Liver (tissue), 2 donors: ENCODE data around the gene ZNF74.

Experiments used
- TF ChIP-seq, protein P1 (sequence below): fragments of 150-350 bp; IDR thresholded peaks from 2 replicates; pipeline ENCODE4 v1.5.1; 2017; ENCODE audit warnings: improper control_type of control experiment, low read depth, low read length; ENCODE audit not compliant: missing input control
- TF ChIP-seq, protein P2 (sequence below): IDR thresholded peaks from 2 replicates; pipeline ENCODE4 v1.6.1; 2016; ENCODE audit warnings: antibody characterized with exemption, mild to moderate bottlenecking
- donor health status: healthy.

GRCh38 chr22:20423906-20424551 is 30.1 kb downstream of the ZNF74 start:
- TF ChIP-seq, protein P1, sequence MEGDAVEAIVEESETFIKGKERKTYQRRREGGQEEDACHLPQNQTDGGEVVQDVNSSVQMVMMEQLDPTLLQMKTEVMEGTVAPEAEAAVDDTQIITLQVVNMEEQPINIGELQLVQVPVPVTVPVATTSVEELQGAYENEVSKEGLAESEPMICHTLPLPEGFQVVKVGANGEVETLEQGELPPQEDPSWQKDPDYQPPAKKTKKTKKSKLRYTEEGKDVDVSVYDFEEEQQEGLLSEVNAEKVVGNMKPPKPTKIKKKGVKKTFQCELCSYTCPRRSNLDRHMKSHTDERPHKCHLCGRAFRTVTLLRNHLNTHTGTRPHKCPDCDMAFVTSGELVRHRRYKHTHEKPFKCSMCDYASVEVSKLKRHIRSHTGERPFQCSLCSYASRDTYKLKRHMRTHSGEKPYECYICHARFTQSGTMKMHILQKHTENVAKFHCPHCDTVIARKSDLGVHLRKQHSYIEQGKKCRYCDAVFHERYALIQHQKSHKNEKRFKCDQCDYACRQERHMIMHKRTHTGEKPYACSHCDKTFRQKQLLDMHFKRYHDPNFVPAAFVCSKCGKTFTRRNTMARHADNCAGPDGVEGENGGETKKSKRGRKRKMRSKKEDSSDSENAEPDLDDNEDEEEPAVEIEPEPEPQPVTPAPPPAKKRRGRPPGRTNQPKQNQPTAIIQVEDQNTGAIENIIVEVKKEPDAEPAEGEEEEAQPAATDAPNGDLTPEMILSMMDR: no peak
- TF ChIP-seq, protein P2, sequence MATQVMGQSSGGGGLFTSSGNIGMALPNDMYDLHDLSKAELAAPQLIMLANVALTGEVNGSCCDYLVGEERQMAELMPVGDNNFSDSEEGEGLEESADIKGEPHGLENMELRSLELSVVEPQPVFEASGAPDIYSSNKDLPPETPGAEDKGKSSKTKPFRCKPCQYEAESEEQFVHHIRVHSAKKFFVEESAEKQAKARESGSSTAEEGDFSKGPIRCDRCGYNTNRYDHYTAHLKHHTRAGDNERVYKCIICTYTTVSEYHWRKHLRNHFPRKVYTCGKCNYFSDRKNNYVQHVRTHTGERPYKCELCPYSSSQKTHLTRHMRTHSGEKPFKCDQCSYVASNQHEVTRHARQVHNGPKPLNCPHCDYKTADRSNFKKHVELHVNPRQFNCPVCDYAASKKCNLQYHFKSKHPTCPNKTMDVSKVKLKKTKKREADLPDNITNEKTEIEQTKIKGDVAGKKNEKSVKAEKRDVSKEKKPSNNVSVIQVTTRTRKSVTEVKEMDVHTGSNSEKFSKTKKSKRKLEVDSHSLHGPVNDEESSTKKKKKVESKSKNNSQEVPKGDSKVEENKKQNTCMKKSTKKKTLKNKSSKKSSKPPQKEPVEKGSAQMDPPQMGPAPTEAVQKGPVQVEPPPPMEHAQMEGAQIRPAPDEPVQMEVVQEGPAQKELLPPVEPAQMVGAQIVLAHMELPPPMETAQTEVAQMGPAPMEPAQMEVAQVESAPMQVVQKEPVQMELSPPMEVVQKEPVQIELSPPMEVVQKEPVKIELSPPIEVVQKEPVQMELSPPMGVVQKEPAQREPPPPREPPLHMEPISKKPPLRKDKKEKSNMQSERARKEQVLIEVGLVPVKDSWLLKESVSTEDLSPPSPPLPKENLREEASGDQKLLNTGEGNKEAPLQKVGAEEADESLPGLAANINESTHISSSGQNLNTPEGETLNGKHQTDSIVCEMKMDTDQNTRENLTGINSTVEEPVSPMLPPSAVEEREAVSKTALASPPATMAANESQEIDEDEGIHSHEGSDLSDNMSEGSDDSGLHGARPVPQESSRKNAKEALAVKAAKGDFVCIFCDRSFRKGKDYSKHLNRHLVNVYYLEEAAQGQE: no peak
